ENCODE results near the gene ZDHHC8. TPM values are rescaled to one million over a fixed set of nuclear protein-coding genes. Genes with fewer than 3 reads are reported as not detected.

Gene ZDHHC8
- total and polyA plus RNA-seq, 2 donors (not counting 3 experiments of a cell fraction or from before 2014, with no cell fraction given) = 49.8 to 131 TPM

GRCh38 chr22:20124083-20124787 lies 7.4 kb upstream of the ZDHHC8 start:
- no TSS peak for BruUV-seq (replicated peaks)
- no peak for FAIRE-seq
- Histone ChIP-seq H3K9me1 (replicated peaks; ENCODE audit: control insufficient read depth, extremely low read depth, insufficient read depth, low read length) (no peaks in the 10 kb centered on the region), H3K27me3 (ENCODE audit: control insufficient read depth in 2 of 2, insufficient read depth in 2 of 2, low read length in 2 of 2) (no peaks in the 10 kb centered on the region), H3K9ac (replicated peaks; ENCODE audit: extremely low read depth, insufficient read depth, low read length) (no peak overlapping the region), H3K79me2 (ENCODE audit: control insufficient read depth, insufficient read depth, low read length) (peaks cover 45% of the 10 kb centered on the region), H3K9me3 (replicated peaks; ENCODE audit: control insufficient read depth, insufficient read depth, low read length) (no peaks in the 10 kb centered on the region), H3K4me1 (ENCODE audit: control insufficient read depth, extremely low read depth, insufficient read depth, low read length) (peaks cover 2% of the 10 kb centered on the region), H3K4me2 (ENCODE audit: insufficient read depth, low read length) (no peak overlapping the region), H3K36me3 (ENCODE audit: control insufficient read depth in 2 of 2, extremely low read depth in 1 of 2, insufficient read depth in 2 of 2, low read length in 2 of 2) (peaks cover 9 to 38% of the 10 kb centered on the region in 2 experiments), H4K20me1 (replicated peaks; ENCODE audit: control insufficient read depth, extremely low read depth, insufficient read depth, low read length) (no peaks in the 10 kb centered on the region), H2AFZ (ENCODE audit: low read depth, low read length) (no peak overlapping the region), H3K27ac (ENCODE audit: insufficient read depth, low read depth, low read length) (no peak overlapping the region), H3K4me3 (replicated peaks in 1 of 3; ENCODE audit: insufficient read depth in 1 of 3, low read depth in 1 of 3, low read length in 3 of 3) (no peak overlapping the region)
- ChIA-PET CTCF (no interaction called here), POLR2A (no interaction called here)
- no peak for DNase-seq (ENCODE audit: low read depth, low spot score)
- intact Hi-C loops (cut with micrococcal nuclease) = no loop called here
- dilution Hi-C loops (cut with MboI; ENCODE audit: extremely low pct_ligation_motif_present, low sequenced_read_pairs) = no loop called here
- no peak for TF ChIP-seq CTCF (IDR thresholded peaks at IDR 0.05; ENCODE audit: extremely low read depth in 1 of 2, insufficient read depth in 1 of 2, low read depth in 1 of 2, low read length in 2 of 2)
- no peak for TF ChIP-seq POLR2AphosphoS5 (IDR thresholded peaks at IDR 0.05; ENCODE audit: insufficient read depth, low read depth, low read length)
- no peak for TF ChIP-seq FOS (IDR thresholded peaks at IDR 0.05; ENCODE audit: borderline replicate concordance, insufficient read depth, low read length)
